GM19025 (cell line): ENCODE data around the gene G2E3.
"Not testable (repeated sequence)": the region's sequence is repeated elsewhere in the genome, so short reads cannot be mapped to it uniquely, and the experiment has no call there.

Experiments
- ATAC-seq: cut with Tn5 transposase; IDR thresholded peaks from one replicate; pipeline ENCODE4 v1.9.1; 2021; ENCODE audit warnings: mild to moderate bottlenecking, low read depth, moderate library complexity; ENCODE audit not compliant: unreplicated experiment

G2E3 gene

DNA sequence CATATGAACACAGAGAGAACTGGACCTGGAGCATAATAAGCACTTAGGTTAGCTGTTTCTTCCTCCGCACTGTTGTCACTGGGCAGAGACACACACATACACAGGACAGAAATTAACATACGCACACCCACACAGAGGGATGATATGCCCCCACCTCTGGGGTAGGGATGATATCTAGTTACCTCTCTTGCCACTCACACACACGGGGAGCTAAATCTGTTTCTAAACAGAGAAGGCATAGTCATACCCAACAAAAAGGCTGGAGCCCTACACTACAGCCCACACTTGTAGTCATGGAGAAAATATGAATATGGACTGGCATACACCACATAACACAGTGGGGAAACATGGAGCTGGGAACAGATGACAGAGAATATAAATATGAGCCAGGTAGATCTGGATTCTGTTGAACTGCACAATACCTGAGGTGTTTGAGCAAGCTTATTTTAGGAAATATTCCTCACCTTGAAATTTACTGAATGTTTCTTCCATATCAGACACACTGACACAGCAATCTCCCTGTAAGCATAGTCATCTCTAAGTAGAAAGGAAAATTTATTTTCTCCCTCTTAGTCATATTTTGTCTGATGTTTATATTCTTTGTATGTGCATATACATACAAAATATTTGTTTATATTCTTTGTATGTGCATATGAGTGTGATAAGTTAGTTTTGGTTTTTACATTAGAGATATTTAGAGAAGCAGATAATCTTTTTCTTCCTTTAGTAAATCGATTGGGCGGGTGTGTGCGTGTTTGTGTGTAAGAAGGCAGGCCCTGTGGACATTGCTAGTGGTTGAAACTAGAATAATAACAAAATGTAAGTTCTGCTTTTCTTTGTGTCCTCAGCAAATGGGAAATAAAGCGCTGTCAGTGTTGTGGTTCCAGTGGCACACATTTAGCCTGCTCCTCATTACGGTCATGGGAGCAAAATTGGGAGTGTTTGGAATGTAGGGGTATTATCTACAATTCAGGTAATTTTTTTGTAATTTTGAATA lies 42.3 kb downstream of the G2E3 start:
- no peak for ATAC-seq

DNA sequence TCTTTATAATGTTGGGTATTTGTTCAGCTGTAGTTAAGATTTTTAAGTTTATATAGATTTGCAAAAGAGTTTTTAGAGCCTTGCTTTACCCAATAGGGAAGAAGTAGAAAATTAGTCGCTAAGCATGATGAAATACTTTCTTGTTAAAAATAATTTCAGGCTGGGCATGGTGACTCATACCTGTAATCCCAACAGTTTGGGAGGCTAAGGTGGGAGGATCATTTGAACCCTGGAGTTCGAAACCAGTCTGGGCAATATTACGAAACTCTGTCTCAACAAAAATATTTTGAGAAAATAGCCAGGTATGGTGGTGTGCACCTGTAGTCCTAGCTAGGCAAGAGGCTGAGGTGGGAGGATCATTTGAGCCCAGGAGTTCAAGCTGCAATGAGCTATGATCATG lies 44.4 kb downstream of the G2E3 start:
- no peak for ATAC-seq

DNA sequence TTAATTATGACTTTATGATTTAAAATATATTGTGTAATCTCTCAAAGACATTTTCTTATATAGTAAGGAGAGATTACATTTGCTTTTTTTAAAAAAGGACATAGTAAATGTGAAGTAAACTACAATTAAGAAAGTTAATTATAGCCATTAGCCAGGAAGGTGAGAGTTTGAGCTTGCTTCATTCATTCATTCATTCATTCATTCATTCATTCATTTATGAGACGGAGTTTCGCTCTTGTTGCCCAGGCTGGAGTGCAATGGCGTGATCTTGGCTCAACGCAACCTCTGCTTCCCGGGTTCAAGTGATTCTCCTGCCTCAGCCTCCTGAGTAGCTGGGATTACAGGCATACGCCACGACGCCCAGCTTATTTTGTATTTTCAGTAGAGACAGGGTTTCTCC lies 45.7 kb downstream of the G2E3 start:
- not testable (repeated sequence) for ATAC-seq

DNA sequence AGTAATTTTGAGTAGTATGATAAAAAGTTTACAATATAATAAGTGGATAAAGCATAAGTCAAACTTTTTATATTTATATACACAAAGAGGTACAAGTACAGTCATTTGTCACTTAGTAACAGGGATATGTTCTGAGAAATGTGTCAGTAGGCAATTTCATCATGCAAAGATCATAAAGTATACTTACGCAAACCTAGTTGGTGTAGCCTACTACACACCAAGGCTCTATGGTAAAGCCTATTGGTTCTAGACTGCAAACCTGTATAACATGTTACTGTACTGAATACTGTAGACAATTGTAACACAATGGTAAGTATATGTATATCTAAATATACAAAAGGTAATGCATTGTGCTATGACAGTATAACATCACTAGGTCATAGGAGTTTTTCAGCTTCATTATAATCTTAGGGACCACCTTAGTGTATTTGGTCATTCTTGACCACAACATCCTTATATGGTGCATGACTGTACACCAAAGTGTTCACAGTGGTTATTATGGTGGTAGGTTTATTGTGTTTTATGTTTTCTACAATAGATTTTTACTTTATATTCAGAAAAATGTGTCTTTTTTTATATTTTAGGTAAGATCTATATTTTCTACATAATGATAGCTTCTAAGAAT lies 48.3 kb downstream of the G2E3 start:
- no peak for ATAC-seq

DNA sequence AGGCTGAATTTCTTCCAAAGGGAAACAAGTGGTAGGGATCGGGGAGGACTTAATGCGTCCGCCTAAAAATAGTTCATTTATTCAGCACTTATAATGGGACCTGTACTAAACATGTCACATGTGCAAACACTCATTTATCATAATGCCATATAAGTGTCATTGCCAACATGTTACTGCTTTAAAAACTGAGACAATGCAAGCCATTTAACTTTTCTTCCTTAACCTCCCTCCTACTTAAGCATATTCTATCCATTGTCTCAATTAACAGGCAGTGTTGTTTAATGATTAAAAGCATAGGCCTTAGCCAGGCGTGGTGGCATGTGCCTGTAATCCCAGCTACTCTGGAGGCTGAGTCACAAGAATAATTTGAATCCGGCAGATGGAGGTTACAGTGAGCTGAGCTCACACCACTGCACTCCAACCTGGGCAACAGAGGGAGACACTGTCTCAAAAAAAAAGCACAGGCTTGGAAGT lies 49.6 kb downstream of the G2E3 start:
- no peak for ATAC-seq

DNA sequence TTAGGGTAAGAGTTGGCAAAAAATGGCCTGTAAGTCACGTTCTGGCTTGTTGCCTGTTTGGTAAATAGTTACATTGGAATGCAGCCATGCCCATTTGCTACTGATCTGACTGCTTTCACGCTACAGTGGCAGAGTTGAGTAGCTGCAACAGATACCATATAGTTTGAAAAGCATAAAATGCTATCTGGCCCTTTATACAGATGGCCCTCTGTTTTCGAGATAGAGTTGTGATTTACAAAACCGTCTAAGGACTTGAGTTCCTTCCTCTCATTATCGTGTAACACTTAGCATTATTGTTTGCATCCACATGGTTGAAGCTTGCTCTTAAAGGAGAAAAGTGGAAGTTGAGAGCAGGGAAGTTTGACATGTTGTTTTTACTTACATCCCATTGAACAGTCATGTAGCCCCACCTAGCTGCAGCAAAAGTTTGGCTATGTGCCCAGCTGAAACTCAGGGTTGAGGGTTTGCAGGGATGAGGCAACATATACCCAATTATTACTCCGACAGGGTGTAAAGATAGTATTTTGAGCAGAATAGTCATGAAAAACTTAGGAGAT lies 51.9 kb downstream of the G2E3 start:
- ATAC-seq = no peak

DNA sequence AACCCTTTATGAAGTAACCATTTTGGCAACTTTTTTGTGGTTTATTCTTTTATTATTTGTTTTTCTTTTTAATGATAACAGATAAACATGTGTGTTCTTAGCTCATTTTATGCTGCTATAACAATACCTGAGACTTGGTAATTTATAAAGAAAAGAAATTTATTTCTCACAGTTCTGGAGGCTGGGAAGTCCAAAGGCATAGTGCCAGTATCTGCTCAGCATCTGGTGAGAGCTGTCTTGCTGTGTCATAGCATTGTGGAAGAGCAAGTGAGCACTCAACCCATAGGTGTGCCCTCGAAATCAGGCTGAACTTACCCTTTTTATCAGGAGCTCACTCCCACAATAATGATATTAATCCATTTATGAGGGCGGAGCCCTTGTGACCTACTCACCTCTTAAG lies 55.2 kb downstream of the G2E3 start:
- no peak for ATAC-seq

DNA sequence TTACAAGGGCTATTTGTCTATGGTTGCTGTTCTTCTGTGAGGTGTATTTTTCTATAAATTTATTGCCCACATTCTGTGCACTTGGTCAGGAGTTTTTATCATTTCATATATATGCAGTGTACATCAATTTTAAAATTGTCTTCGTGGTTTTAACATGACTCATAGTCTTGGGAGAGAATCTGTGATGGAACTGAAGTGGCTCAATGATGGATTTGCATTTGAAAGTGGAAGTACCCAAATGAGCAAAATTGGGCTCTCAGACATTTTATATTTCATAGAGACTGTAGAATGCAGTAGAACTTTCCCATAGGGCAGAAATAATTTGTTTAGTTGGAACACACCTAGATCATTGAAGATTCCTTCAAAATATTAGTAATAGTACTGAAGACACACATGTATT lies 61.2 kb downstream of the G2E3 start:
- ATAC-seq = peak; percentile 22

DNA sequence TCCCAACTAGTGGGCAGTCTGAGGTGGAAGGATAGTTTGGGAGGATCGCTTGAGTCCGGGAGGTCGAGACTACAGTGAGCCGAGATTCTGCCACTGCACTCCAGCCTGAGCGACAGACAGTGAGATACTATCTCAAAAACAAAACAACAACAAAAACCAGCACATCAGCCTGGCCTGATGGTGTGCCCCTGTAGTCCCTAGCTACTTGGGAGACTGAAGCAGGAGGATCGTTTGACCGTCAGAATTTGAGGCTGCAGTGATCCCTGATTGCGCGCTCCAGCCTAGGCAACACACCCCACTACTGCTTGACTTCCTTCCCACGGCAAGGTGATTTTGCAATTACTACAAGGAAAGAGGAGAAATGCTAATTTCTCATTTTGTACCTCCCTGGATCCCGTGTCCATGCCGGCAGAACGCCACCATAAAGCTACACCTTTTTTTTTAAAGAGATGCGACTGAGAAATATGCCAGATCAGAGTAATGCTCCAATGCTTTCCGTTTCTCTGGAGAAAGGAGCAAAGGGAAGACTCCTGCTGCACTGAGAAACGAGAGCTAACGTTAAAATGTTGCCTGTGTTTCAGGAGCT lies 62.5 kb downstream of the G2E3 start:
- peak; percentile 1 for ATAC-seq

DNA sequence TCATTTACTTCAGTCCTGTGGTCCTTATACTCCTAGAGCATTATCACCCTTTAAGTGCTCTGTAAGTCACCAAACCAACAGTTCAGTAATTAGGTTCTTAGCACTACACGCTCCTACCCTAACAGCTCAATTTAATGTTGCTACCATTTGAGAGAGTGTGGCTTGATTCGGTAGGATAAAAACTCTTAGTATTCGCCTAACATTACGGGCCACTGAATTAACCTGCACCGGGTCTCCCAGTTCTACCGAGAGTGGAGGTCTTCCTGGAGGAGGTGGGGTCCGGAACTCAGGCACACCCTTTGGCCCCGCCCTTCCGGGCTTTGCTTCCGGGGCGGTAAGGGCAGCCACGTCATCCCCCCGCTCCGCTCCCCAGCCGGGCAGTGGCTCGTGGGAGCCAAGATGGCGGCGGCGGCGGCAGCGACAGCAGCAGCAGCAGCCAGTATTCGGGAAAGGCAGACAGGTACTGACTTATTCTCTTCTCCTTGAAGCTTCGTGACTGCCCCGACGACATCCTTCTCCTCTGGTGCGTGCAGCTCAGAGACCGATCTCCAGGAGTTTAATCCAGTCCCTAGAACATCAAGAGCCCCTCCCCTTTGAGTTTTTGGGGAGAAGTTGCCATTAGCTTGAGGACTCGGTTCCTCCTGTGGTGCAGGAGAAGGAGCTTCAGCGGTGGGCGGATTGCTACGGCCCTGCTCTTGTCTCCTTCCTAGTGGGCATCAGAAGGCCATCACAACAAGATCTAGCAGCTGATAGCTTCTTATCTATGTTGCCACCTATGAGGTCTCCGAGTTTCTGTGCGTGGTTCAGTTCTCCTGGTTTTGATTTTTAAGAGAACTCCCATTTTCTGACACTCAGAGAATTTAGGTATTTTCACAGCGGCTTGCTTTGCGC lies 63.2 kb downstream of the G2E3 start, which contains the start of gene SCFD1:
Gene SCFD1, plus strand, starts transcription at position 380 of the 891 bp plus-strand sequence. Its CDS starts 20 bp downstream, at position 400.
- ATAC-seq = peak; percentile 96

DNA sequence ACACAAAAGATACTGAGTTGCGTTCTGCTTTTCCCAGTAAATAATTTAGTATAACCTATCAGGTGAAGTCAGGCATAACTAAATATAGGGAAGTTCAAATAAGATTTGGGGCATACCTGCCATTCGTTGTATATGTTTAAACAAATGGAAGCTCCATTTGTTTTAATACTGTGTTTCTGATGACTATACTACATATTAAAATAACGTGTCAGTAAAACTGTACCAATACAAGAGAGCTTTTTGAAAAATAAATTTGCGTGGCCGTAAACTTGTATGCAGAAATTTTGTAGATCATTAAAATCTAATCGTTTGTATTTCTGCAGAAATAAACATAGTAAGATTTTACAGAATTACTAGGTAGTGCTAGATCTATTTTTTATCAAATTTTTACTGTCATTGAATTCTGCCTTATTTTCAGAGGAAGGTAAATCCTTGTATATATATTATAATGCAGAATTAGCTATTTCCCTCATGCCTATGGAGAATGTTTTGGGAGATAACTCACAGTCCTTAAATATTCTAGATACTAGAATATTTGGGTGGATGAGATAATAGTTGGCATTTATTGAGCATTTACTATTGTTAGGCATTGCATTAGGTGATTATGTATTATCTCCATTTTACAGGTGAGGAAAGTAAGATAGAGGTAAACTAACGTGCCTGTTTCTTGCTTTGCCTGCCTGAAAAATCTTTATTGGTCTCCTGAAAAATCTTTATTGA lies 64.6 kb downstream of the G2E3 start:
- ATAC-seq = no peak

DNA sequence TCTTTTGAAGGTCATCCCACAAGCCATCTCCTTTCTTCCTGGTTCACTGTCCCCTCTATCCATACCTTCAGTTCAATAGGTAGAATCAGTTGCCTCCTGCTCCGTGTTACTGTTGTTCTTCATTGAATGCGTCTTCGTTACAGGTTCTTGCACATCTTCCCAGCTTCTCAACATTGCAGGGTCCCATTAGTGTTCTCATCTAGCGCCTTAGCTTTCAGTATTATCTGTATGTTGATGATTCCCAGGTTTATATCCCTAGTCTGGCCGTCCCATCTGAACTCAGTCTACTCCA lies 65.1 kb downstream of the G2E3 start:
- no peak for ATAC-seq

DNA sequence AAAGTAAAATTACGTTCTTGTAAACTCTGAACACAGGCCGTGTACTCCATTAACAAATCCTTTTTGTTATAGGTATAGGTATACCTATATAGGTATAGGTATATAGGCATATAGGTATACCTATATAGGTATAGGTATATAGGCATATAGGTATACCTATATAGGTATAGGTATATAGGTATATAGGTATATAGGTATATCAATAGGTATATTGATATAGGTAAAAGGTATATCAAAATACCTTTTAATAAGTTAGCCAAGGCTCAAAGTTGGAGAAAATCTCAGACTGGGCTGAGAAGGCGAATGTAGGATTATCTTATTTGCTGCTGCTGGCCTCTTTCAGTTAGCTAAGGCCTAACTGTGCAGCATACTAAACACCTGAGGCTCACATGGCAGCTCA lies 66.6 kb downstream of the G2E3 start:
- no peak for ATAC-seq

DNA sequence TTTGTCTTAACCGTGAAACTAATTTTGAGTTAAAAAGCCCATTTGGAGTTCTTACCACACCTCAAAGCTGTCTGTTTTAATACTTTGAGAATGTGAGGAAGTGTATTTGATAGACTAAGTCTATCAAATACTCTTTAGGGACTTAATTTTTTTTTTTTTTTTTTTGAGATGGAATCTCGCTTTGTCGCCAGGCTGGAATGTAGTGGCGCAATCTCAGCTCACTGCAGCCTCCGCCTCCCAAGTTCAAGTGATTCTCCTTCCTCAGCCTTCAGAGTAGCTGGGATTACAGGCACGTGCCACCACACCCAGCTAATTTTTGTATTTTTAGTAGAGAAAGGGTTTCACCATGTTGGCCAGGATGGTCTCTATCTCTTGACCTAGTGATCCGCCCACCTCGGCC lies 70.5 kb downstream of the G2E3 start:
- not testable (repeated sequence) for ATAC-seq

DNA sequence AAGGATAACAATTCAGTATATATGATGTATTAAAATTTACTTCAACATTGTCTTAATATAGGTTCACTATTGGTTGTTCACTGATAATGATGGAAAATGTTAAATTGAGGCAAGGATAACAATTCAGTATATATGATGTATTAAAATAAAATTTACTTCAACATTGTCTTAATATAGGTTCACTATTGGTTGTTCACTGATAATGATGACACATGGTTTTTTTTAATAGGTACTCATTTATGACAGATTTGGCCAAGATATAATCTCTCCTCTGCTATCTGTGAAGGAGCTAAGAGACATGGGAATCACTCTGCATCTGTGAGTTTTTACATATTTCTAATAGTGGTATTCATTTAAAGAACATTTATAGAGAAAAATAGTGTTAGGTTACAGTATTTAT lies 71.3 kb downstream of the G2E3 start:
- no peak for ATAC-seq

DNA sequence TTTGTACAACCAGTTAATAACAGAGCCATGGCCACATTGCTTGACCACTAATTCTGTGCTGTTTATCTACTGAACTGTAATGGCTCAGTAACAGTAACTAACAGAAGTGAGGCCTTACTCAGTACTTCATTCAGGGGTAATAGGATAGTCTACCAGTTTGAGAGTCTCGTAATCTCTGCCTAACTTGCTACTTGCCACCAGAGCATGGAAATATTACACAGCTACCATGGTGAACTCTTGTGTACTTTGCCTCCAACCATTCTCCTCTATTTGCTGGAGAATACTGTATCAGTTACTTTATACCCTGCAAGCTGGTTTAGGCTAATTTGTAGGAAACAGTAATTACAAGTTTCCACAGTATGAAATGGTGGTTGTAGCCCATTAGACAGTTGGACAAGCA lies 73.8 kb downstream of the G2E3 start:
- ATAC-seq = no peak

DNA sequence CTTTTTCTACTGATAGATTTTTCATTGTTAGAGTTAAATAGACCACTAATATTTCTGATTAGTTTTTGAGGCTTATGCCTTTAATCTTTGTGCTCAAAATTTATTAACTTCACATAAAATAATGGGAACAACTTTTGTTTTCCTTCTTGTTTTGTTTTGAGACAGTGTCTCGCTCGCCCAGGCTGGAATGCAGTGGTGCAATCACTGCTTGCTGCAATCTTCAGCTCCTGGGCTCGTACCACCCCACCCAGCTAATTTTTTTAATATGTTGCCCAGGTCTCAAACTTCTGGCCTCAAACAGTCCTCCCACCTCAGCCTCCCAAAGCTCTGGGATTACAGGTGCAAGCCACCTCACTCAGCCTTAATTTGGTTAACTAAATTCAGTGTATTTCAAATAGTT lies 80.0 kb downstream of the G2E3 start:
- no peak for ATAC-seq

DNA sequence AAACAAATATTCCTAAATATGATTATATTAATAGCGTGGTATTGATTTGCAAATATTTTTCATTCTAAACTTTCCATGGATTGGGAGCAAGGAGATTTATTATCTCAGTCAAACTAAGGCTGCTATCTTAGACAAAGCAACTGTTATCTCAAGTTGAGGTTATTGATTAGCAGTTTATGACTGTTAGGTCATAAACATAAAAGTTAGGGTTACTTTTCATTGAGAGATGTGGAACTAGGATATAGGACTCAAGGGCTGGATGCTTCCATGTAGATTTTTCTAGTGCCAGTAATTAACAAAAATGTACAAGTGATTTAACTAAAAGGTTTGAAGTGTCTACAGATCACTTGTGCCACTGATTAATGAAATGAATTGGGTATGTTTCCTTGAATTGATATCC lies 82.2 kb downstream of the G2E3 start:
- no peak for ATAC-seq

DNA sequence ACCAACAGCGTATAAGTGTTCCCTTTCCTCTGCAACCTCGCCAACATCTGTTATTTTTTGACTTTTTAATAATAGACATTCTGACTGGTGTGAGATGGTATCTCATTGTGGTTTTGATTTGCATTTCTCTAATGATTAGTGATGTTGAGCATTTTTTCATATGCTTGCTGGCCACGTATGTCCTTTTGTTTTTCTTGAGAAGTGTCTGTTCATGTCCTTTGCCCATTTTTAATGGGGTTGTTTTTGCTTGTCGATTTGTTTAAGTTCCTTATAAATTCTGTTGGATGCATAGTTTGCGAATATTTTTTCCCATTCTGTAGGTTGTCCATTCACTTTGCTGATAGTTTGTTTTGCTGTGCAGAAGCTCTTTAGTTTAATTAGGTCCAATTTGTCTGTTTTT lies 85.5 kb downstream of the G2E3 start:
- ATAC-seq = not testable (repeated sequence)

DNA sequence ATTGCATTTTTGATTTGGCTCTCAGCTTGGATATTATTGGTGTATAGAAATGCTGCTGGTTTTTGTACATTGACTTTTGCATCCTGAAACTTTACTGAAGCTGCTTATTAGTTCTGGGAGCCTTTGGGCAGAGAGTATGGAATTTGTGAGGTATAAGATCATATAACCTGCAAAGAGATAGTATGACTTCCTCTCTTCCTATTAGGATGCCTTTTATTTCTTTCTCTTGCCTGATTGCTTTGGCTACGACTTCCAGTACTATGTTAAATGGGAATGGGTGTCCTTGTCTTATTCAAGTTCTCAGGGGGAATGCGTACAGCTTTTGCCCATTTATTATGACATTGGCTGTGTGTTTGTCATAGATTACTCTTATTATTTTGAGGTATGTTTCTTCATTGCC lies 86.6 kb downstream of the G2E3 start:
- no peak for ATAC-seq
